ENCODE measurements around the gene NCOA7. TPM values are rescaled to one million over a fixed set of nuclear protein-coding genes. Genes with fewer than 3 reads are reported as not detected.

Gene NCOA7
- total RNA-seq, 6 experiments from 2014 or later, result 11.4 to 71.8 (median 23.0) TPM

GRCh38 chr6:125855783-125856182 lies 65.0 kb downstream of the NCOA7 start:
- WGBS (ENCODE audit: insufficient coverage, low coverage, low lambda C conversion rate, missing lambda C conversion rate), result 89% methylated on average over 6 of the region's 6 CpGs
- TF ChIP-seq POLR2A (IDR thresholded peaks at IDR 0.05) (no peak), CTCF (IDR thresholded peaks at IDR 0.05) (no peak)
- no peak overlapping the region for H3K4me3 ChIP-seq
- intact Hi-C loops (cut with DNase I), result no loop called here
- H3K27ac ChIP-seq, result no peak overlapping the region
- H3K36me3 ChIP-seq, result no peaks in the 10 kb centered on the region
- H3K4me1 ChIP-seq, result peaks cover 0 to 7% (median 0%) of the 10 kb centered on the region in 4 donors
- no peaks in the 10 kb centered on the region for H3K27me3 ChIP-seq
- ATAC-seq, result no peak
- DNase-seq, result no peak
- no peaks in the 10 kb centered on the region for H3K9me3 ChIP-seq

DNA sequence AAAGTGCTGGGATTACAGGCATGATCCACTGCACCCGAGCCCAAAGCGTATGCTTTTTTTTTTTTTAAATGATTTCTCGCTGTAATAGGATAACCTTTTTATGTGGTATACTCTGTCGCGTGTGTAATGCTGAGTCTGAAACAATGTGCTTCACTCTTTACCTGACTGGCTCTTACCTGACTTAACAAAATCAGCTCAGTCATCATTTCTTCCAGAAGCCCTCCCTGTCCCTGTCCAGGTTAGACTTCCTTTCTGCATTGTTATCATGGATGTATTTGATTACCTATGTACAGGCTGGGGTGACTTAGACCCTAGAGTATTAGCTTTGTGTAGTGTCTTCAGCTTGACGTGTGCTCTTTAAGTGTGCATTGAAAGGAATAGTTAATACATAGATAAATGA lies 67.1 kb downstream of the NCOA7 start:
- Histone ChIP-seq H3K36me3 (no peaks in the 10 kb centered on the region), H3K27me3 (no peaks in the 10 kb centered on the region), H3K4me1 (peaks cover 0 to 7% (median 0%) of the 10 kb centered on the region in 4 donors), H3K4me3 (no peak overlapping the region), H3K27ac (no peak overlapping the region), H3K9me3 (no peaks in the 10 kb centered on the region)
- intact Hi-C loops (cut with DNase I), result no loop called here
- WGBS (ENCODE audit: insufficient coverage, low coverage, low lambda C conversion rate, missing lambda C conversion rate), result 84% methylated on average over 6 of the region's 6 CpGs
- no peak for DNase-seq
- TF ChIP-seq POLR2A (IDR thresholded peaks at IDR 0.05) (no peak), CTCF (IDR thresholded peaks at IDR 0.05) (no peak)
- ATAC-seq, result no peak

DNA sequence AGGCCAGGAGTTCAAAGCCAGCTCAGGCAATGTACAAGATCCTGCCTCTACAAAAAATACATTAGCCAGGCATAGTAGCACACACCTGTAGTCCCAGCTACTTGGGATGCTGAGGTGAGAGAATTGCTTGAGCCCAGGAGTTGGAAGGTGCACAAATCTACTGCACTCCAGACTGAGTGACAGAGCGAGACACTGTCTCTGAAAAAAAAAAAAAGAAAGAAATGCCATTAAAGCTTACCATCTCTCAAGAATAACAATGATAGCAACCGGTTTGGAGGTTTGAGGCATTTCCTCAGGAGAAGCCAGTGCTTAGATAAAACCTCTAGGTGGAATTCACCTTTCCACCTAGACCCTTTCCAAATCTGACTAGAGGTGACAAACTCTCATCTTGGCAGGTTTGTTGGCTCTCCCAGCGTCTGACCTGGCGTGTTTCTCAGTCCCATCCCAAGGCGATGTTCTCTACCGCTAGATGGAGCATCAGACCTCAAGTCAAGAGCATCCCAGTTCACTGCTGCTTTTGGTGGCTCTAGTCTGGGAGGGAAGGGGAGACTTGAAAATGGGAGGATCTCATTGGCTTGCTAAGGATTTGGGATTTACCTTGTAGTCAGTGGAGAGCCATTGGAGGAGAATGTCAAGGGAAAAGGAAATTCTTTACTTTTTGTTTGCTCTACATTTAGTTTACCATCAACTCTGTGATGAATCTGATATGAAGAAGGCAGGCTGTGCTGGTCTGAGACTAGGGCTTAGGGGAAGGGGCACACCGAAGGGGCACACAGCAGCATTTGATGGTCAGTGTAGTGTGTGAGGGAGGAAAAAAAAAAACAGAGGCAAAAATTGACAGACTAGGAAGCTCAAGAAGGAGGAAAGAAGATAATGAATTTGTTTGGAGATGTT lies 67.9 kb downstream of the NCOA7 start:
- Histone ChIP-seq H3K9me3 (no peaks in the 10 kb centered on the region), H3K4me1 (peaks cover 0 to 5% (median 0%) of the 10 kb centered on the region in 4 donors), H3K27ac (no peak overlapping the region), H3K27me3 (no peaks in the 10 kb centered on the region), H3K36me3 (no peaks in the 10 kb centered on the region), H3K4me3 (no peak overlapping the region)
- 18% methylated on average over 5 of the region's 7 CpGs for WGBS (ENCODE audit: insufficient coverage, low coverage, low lambda C conversion rate, missing lambda C conversion rate)
- TF ChIP-seq CTCF (IDR thresholded peaks at IDR 0.05), result peak; percentile 66 to 77 (median 73)
- no peak for TF ChIP-seq POLR2A (IDR thresholded peaks at IDR 0.05)
- intact Hi-C loops (cut with DNase I), result no loop called here
- DNase-seq, result peak; percentile 55 to 70 (median 57)
- ATAC-seq, result peak; percentile 99 to 100 (median 99)

DNA sequence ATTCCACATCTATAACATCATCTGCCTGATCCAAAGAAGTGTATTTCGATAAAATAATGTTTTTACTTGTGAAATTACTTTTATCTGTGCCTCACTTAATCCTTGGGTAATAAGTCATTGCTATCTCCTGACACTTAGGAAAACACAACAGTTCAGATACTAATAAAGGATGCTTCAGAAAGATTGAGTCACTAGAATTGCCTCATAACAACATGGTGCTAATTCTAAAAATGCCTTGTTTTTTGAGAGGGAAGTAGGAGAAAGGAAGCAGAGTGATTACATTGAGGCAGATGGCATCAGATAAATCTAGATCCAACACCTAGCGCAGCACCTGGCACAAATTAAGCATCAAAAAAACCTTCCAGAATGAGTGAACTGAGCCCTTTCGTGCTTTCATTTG lies 69.0 kb downstream of the NCOA7 start:
- no peaks in the 10 kb centered on the region for H3K36me3 ChIP-seq
- ATAC-seq (no peak), DNase-seq (no peak)
- intact Hi-C loops (cut with DNase I), result no loop called here
- no peaks in the 10 kb centered on the region for H3K4me1 ChIP-seq
- 93% methylated on average over 3 of the region's 3 CpGs for WGBS (ENCODE audit: insufficient coverage, low coverage, low lambda C conversion rate, missing lambda C conversion rate)
- no peak overlapping the region for H3K27ac ChIP-seq
- no peak overlapping the region for H3K4me3 ChIP-seq
- no peaks in the 10 kb centered on the region for H3K27me3 ChIP-seq
- no peaks in the 10 kb centered on the region for H3K9me3 ChIP-seq
- no peak for TF ChIP-seq CTCF (IDR thresholded peaks at IDR 0.05)
- no peak for TF ChIP-seq POLR2A (IDR thresholded peaks at IDR 0.05)

All from right lobe of liver (tissue), 6 donors.